Skeletal muscle tissue (tissue), 4 donors: Measurements from ENCODE around the gene DVL2. TPM values are rescaled to one million over a fixed set of nuclear protein-coding genes. Genes with fewer than 3 reads are reported as not detected.

Experiments
- H3K27ac ChIP-seq: one replicate; pipeline ENCODE4 v1.7.0; 2013; ENCODE audit warnings: mild to moderate bottlenecking, low read depth, low read length, inconsistent platforms
- H3K27me3 ChIP-seq, 3 donors: one replicate each; pipeline ENCODE4 v1.7.0; 2013; ENCODE audit warnings: low read length in 3 of 3; ENCODE audit not compliant: control insufficient read depth in 3 of 3, insufficient read depth in 3 of 3
- H3K36me3 ChIP-seq, 3 donors: one replicate each; pipeline ENCODE4 v1.7.0; 2013; ENCODE audit warnings: low read length in 3 of 3; ENCODE audit not compliant: control insufficient read depth in 3 of 3, insufficient read depth in 3 of 3
- H3K4me1 ChIP-seq, 3 donors: one replicate each; pipeline ENCODE4 v1.7.0; 2013; ENCODE audit warnings: low read length in 3 of 3, mild to moderate bottlenecking in 3 of 3; ENCODE audit not compliant: control insufficient read depth in 3 of 3, insufficient read depth in 3 of 3
- H3K4me3 ChIP-seq, 3 donors: one replicate each; pipeline ENCODE4 v1.7.0; 2013; ENCODE audit warnings: low read length in 3 of 3
- H3K9ac ChIP-seq, 3 donors: one replicate each; pipeline ENCODE4 v1.7.0; 2013; ENCODE audit warnings: low read length in 3 of 3, mild to moderate bottlenecking in 3 of 3, moderate library complexity in 2 of 3, low read depth in 1 of 3
- H3K9me3 ChIP-seq, 3 donors: one replicate each; pipeline ENCODE4 v1.7.0; 2013; ENCODE audit warnings: low read length in 3 of 3; ENCODE audit not compliant: control insufficient read depth in 3 of 3
- total RNA-seq: library from RNA; depleted of rRNA; stranded (reverse); fragments of >200 nt; gene quantifications from one replicate; pipeline ENCODE4 v1.2.3, GENCODE V29; 2014
- donor health status: Osteomylitis.

DVL2 gene
- total RNA-seq, 1 donor from 2014 or later, result 63.2 TPM

DNA sequence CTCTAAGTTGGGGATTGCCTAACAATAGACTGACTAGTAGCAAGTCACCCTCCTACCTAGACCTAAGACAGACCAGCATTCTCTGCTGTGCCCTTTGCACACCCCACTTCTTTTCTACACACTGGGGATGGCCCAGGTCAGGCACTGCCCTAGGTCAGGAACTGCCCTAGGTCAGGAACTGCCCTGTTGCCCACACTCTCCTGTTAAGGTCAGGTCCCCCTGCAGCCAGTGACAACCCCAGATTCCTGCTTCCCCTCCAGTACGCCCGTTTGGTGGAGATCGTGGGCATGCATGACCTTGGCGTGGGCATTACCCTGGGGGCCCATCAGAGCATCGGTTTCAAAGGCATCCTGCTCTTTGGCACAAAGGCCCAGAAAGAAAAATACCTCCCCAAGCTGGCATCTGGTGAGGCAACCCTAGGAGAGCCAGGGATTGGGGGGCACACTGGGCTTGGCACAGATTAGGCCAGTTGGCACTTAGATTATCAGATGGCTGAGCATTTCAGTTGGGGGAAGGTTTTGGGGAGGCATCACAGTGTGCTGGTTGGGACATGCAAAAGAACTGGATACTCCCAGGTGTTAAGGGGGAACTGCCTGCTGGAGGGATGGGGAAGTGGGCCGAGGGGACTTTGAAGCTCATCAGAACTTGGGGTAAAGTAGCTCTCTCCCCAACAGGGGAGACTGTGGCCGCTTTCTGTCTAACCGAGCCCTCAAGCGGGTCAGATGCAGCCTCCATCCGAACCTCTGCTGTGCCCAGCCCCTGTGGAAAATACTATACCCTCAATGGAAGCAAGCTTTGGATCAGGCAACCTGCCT, 12.8 kb downstream of the DVL2 start:
- Histone ChIP-seq H3K4me3 (peak overlapping the region; percentile 78 to 92 (median 86)), H3K27me3 (no peaks in the 10 kb centered on the region), H3K4me1 (peaks cover 67 to 69% (median 68%) of the 10 kb centered on the region in 3 donors), H3K36me3 (peaks cover 49 to 58% (median 55%) of the 10 kb centered on the region in 3 donors), H3K27ac (peak overlapping the region; percentile 95), H3K9ac (peak overlapping the region; percentile 29 to 96 (median 92)), H3K9me3 (no peaks in the 10 kb centered on the region)

DNA sequence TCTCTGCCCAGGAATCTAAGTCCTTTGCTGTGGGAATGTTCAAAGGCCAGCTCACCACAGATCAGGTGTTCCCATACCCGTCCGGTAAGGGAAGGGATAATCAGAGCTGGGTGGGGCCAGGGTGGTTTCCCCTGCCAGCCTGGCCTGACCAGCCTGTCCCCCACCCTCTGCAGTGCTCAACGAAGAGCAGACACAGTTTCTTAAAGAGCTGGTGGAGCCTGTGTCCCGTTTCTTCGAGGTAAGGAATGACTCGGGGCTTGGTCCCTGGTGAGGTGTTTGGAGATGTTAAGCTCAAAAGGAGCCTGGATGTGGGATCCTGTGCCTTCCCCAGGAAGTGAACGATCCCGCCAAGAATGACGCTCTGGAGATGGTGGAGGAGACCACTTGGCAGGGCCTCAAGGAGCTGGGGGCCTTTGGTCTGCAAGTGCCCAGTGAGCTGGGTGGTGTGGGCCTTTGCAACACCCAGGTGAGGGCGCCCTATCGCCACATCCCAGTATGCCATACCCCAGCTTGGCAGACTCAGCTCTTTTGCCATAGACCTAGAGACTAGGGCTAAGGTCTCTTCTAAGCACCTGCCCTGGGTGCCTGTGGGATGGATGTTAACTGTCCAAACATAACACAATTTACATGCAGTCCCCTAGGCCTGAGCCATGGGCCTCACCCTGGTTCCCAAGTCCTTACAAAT, 13.6 kb downstream of the DVL2 start:
- peaks cover 73 to 76% (median 75%) of the 10 kb centered on the region in 3 donors for H3K4me1 ChIP-seq
- H3K36me3 ChIP-seq, result peaks cover 45 to 52% (median 48%) of the 10 kb centered on the region in 3 donors

DNA sequence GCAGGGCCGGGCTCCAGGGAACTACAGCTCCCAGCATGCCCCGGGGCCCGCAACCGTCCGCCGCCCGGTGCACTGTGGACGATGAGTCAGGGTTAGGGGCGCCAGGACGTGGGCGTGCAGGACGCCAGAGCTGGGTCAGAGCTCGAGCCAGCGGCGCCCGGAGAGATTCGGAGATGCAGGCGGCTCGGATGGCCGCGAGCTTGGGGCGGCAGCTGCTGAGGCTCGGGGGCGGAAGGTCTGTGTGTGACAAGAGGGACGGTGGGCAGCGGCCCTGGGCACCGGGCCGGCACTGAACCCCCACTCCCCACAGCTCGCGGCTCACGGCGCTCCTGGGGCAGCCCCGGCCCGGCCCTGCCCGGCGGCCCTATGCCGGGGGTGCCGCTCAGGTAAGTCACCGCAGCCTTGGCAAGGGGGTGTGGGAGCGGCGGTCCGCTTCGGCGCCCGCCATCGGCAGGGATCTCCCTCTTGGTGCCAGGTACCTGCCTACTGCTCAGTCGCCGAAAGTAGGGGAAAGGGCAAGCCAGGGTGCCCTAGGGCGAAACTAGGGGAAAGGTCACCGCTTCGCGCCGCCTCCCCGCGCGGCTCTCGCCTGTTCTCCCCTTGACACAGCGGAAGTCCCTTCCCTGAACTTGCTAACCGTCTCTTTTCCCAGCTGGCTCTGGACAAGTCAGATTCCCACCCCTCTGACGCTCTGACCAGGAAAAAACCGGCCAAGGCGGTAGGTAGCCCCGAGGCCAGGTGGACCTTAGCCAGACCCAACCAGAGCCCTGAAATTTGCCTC, 14.3 kb downstream of the DVL2 start, which contains the start of the genes ACADVL and DLG4:
TSS of gene ACADVL (plus strand) at position 127 of the 781 bp plus-strand sequence. CDS start at position 174, 47 bp downstream.
TSS of gene DLG4 (minus strand) at position 25 of the 781 bp plus-strand sequence.
- peak within 1 kb of the TSS; percentile 95 for H3K27ac ChIP-seq
- peaks cover 79 to 81% (median 80%) of the 10 kb centered on the region in 3 donors for H3K4me1 ChIP-seq
- H3K27me3 ChIP-seq, result no peaks in the 10 kb centered on the region
- H3K9me3 ChIP-seq, result no peaks in the 10 kb centered on the region
- peak within 1 kb of the TSS; percentile 89 to 96 (median 92) for H3K9ac ChIP-seq
- peak within 1 kb of the TSS; percentile 78 to 92 (median 86) for H3K4me3 ChIP-seq
- peaks cover 38 to 46% (median 41%) of the 10 kb centered on the region in 3 donors for H3K36me3 ChIP-seq

More for the DNA sequence above, 13.6 kb downstream of the DVL2 start:
- no peaks in the 10 kb centered on the region for H3K9me3 ChIP-seq
- H3K9ac ChIP-seq, result peak overlapping the region; percentile 89 to 96 (median 92)
- no peaks in the 10 kb centered on the region for H3K27me3 ChIP-seq
- peak overlapping the region; percentile 95 for H3K27ac ChIP-seq
- H3K4me3 ChIP-seq, result peak overlapping the region; percentile 78 to 92 (median 86)

DNA sequence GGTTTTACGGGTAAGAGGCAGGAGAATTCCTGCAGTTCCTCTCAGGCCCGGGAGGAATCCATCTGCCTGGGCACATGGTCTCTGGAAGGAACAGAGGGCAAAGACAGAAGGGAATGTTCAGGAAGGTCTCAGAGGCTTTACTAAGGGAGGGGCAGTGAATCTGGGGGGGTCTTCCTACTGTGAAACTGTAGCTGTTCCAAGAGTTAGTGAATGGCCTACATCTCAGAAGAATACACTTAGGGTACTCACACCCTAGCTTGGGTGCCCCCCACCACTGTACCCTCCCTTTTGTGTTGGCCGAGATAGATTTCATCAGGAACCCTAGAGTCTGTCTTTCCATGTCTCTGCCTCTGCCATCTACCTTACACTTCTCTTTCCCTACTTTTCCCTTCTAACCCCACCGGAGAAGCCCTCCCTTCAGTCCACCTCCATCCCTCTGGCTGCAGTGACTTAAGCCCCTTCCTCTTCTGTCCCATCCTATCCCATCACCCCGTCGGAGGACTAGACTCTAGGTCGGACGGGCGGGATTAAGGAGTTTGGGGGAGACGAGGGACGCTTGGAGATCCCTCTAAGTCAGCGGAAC, 15.0 kb downstream of the DVL2 start:
- Histone ChIP-seq H3K27me3 (no peaks in the 10 kb centered on the region), H3K36me3 (peaks cover 33 to 41% (median 37%) of the 10 kb centered on the region in 3 donors), H3K4me3 (peak overlapping the region; percentile 78 to 92 (median 86)), H3K9me3 (no peaks in the 10 kb centered on the region), H3K4me1 (peaks cover 81 to 85% (median 81%) of the 10 kb centered on the region in 3 donors), H3K9ac (peak overlapping the region; percentile 89 to 96 (median 92)), H3K27ac (peak overlapping the region; percentile 95)

DNA sequence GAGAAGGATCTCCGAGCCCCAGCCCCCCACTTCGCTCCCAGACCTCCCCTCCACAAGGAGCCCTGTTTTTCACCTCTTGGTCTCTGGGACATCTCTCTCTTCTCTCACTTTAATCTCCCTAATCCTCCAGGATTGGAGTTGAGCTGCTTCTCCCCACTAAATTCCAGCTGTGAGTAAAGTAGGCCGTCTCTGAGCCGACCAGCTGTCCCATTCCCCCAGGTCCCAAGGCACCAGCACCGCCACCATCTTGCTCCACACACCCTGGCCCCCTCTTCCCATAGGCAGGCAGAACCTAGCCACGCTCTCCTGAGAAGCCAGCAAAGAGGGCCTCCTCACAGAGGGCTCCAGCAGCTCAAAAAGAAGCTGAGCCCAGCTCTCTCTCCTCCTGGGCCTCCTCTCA, 15.6 kb downstream of the DVL2 start:
- H3K9ac ChIP-seq, result peak overlapping the region; percentile 89 to 96 (median 92)
- peaks cover 27 to 35% (median 31%) of the 10 kb centered on the region in 3 donors for H3K36me3 ChIP-seq
- no peaks in the 10 kb centered on the region for H3K9me3 ChIP-seq
- peaks cover 81 to 84% (median 81%) of the 10 kb centered on the region in 3 donors for H3K4me1 ChIP-seq
- H3K4me3 ChIP-seq, result peak overlapping the region in 2 of 3 donors; percentile 78 to 92
- peak overlapping the region; percentile 95 for H3K27ac ChIP-seq
- peaks cover 0 to 3% (median 0%) of the 10 kb centered on the region in 3 donors for H3K27me3 ChIP-seq

DNA sequence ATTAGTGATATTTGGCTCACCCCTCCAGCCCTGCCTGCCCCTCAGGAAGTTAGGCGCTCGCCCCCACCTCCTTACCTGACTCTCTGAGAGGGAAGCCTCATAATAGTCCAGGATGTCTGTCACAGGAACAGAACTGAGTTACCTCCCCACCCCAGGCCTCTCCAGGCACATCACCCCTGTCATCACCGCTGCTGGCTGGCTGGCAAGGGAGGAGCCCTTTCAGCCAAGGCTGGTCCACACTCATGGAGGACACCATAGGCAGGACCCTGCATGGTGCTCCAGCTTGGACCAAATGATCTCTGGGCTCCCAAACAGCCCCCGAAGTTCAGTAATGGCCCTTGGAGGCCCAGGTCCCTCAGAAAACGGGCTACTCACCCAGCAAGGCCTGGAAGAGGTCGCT, 16.2 kb downstream of the DVL2 start:
- peak overlapping the region; percentile 28 for H3K27ac ChIP-seq
- H3K9ac ChIP-seq, result peak overlapping the region; percentile 60 to 78 (median 72)
- peaks cover 0 to 6% (median 0%) of the 10 kb centered on the region in 3 donors for H3K27me3 ChIP-seq
- peaks cover 78 to 79% (median 78%) of the 10 kb centered on the region in 3 donors for H3K4me1 ChIP-seq
- peak overlapping the region; percentile 55 to 73 (median 66) for H3K4me3 ChIP-seq
- no peaks in the 10 kb centered on the region for H3K9me3 ChIP-seq
- H3K36me3 ChIP-seq, result peaks cover 21 to 29% (median 25%) of the 10 kb centered on the region in 3 donors

DNA sequence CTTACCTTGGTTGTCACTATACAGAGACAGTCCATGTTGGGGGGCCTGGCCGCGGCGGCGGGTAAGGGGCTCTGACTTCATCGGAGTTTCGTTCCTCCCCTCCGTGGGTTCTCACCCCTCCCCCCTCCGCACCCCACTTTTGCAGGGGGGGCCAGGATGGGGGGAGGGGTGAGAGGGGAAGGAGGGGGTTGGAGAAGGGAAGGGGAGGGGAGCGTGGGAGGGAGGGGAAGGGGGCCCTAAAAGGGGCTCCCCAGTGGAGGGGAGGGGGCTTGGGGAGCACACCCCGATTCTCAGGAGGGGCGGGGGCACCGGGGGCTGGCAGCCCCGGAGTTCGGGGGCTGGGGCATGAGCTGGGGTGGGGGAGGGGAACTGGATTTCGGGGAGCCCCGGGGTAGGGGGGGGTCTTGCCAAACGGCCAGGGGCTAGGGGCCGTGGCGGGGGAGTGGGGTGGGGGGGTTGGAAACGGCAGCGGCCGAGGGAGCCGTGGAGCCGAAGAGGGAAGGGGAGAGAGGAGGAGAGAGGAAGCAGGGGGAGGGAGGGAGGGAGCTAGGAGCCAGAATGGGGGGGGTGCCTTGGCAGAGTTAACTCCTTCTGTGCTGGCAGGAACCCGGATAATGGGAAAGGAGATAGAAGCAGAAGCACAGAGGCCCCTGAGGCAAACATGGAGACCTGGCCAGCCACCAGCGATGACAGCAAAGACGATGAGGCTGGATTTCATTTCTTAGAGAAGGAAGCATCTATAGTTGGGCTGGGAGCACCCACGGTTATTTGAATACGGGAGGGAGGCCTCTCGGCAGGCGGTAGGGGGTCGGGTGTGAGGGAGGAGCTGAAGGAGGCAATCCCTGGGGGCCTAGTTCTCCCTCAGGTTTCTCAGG, 17.0 kb downstream of the DVL2 start:
- H3K27ac ChIP-seq, result peak overlapping the region; percentile 28
- H3K4me3 ChIP-seq, result peak overlapping the region; percentile 55 to 73 (median 66)
- H3K9me3 ChIP-seq, result no peaks in the 10 kb centered on the region
- H3K4me1 ChIP-seq, result peaks cover 70 to 71% (median 70%) of the 10 kb centered on the region in 3 donors
- H3K27me3 ChIP-seq, result peaks cover 0 to 6% (median 0%) of the 10 kb centered on the region in 3 donors
- H3K36me3 ChIP-seq, result peaks cover 14 to 21% (median 17%) of the 10 kb centered on the region in 3 donors
- peak overlapping the region; percentile 60 to 78 (median 72) for H3K9ac ChIP-seq

DNA sequence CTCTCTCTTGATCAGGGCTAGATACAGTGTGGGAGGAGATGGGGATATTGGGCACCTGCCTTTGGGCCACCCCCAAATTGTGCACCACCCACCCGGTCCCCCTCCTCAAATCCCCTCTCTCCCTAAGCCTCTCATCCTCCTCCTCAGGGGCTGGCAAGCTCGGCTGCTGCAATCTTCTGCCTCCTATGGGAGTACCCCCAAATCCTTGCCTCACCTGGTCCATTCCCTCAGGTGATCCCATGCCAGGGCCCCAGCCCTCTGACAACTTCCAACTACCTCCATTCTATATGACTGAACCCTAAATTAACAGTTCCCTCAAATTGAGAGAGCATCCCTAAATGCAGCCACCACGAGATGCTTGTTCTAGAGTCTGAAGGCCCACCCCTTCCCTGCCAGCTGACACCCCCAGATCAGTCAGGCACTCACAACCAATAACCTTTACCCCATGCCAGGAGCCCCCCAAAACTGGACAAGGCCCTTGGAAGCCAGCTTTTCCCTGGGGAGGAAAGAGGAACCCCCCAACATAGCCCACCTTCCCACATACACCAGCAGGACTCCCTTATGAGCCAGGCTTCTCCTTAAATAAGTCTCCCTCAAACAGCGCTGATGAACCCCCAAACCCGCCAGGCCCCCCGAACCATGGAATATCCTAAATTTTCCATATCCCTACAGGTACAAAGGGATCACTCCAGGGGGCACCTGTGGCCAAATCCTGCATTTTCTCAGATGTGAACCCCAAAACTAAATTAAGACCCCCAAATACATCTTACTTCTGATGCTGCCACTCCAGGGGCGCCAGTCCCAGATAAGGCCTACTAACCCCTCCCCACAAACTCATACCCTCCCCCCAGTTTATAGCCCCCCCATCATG, 17.8 kb downstream of the DVL2 start:
- peak overlapping the region; percentile 26 for H3K27ac ChIP-seq
- peak overlapping the region; percentile 40 to 61 (median 41) for H3K9ac ChIP-seq
- H3K36me3 ChIP-seq, result peaks cover 6 to 12% (median 8%) of the 10 kb centered on the region in 3 donors
- H3K4me1 ChIP-seq, result peaks cover 61 to 67% (median 63%) of the 10 kb centered on the region in 3 donors
- peak overlapping the region in 2 of 3 donors; percentile 22 to 38 for H3K4me3 ChIP-seq
- peaks cover 0 to 11% (median 4%) of the 10 kb centered on the region in 3 donors for H3K27me3 ChIP-seq
- no peaks in the 10 kb centered on the region for H3K9me3 ChIP-seq
